Tibial artery (tissue), 4 donors: ENCODE results near the gene ABCA4.

Experiments used
- DNase-seq, 2 donors: peaks; one replicate each; pipeline ENCODE4 v3.0.0-alpha.2; 2019
- H3K27ac ChIP-seq, 2 donors: fragments of 200-600 bp; sonication (generic) in 1 of 2; 1 replicate in 1 of 2; 2 replicates in 1 of 2; pipeline ENCODE4 v1.5.1; 2018 to 2019; ENCODE audit warnings: mild to moderate bottlenecking in 1 of 2
- H3K27me3 ChIP-seq, 2 donors: fragments of 200-600 bp; sonication (generic) in 1 of 2; one replicate each; pipeline versions ENCODE4 v1.5.1 to v1.6.0; 2016 to 2019
- H3K36me3 ChIP-seq, 3 donors: fragments of 200-600 bp; sonication (generic) in 2 of 3; one replicate each; pipeline ENCODE4 v1.5.1; 2016 to 2019; ENCODE audit warnings: mild to moderate bottlenecking in 2 of 3
- H3K4me1 ChIP-seq, 4 donors: fragments of 200-600 bp; sonication (generic) in 2 of 4; 1 replicate in 3 of 4; 2 replicates in 1 of 4; pipeline ENCODE4 v1.5.1; 2016 to 2019
- H3K4me3 ChIP-seq, 2 donors: fragments of 200-600 bp; sonication (generic) in 1 of 2; 1 replicate in 1 of 2; 2 replicates in 1 of 2; pipeline ENCODE4 v1.5.1; 2018 to 2019; ENCODE audit warnings: mild to moderate bottlenecking in 2 of 2
- H3K9me3 ChIP-seq, 3 donors: fragments of 200-600 bp; sonication (generic) in 1 of 3; one replicate each; pipeline ENCODE4 v1.5.1; 2016 to 2019
- intact Hi-C: fragments of 100-400 bp; cut with DNase I; formaldehyde crosslinking; loops from one replicate; pipeline ENCODE4 v1.15.0; 2023; ENCODE audit warnings: low total_unique reads
- TF ChIP-seq, protein P1 (sequence below), 2 experiments: fragments of 200-600 bp in 1 of 2; fragments of 450-650 bp in 1 of 2; IDR thresholded peaks; one replicate each; pipeline ENCODE4 v1.5.1; 2017 to 2019; ENCODE audit warnings: antibody characterized with exemption in 2 of 2, mild to moderate bottlenecking in 1 of 2, moderate library complexity in 1 of 2

Gene ABCA4

DNA sequence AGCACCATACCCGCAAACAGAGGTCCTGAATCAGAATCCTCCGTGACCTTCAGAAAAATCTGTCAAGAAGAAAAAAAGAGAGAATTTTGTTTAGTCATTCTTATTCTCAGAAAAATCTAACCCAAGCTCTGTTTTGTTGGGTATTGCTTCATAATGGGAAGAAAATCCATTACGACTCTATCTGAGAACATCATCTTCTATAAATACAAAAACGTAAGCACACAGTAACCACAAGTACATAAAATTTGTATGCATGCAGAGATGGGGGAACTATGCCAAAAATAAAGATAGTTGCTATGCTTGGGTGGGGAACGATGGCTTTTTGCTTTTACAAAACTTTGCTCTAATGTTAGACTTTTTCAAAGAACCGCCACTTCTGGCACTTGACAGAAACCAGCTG is 84.2 kb downstream of the ABCA4 start:
- intact Hi-C loops, result no loop called here
- H3K4me3 ChIP-seq, result no peak overlapping the region
- H3K9me3 ChIP-seq, result no peaks in the 10 kb centered on the region
- no peak overlapping the region for H3K27ac ChIP-seq
- TF ChIP-seq, protein P1, sequence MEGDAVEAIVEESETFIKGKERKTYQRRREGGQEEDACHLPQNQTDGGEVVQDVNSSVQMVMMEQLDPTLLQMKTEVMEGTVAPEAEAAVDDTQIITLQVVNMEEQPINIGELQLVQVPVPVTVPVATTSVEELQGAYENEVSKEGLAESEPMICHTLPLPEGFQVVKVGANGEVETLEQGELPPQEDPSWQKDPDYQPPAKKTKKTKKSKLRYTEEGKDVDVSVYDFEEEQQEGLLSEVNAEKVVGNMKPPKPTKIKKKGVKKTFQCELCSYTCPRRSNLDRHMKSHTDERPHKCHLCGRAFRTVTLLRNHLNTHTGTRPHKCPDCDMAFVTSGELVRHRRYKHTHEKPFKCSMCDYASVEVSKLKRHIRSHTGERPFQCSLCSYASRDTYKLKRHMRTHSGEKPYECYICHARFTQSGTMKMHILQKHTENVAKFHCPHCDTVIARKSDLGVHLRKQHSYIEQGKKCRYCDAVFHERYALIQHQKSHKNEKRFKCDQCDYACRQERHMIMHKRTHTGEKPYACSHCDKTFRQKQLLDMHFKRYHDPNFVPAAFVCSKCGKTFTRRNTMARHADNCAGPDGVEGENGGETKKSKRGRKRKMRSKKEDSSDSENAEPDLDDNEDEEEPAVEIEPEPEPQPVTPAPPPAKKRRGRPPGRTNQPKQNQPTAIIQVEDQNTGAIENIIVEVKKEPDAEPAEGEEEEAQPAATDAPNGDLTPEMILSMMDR (IDR thresholded peaks at IDR 0.05), result no peak
- no peak for DNase-seq
- no peaks in the 10 kb centered on the region for H3K27me3 ChIP-seq
- peaks cover 0 to 9% (median 4%) of the 10 kb centered on the region in 4 donors for H3K4me1 ChIP-seq
- H3K36me3 ChIP-seq, result no peaks in the 10 kb centered on the region

DNA sequence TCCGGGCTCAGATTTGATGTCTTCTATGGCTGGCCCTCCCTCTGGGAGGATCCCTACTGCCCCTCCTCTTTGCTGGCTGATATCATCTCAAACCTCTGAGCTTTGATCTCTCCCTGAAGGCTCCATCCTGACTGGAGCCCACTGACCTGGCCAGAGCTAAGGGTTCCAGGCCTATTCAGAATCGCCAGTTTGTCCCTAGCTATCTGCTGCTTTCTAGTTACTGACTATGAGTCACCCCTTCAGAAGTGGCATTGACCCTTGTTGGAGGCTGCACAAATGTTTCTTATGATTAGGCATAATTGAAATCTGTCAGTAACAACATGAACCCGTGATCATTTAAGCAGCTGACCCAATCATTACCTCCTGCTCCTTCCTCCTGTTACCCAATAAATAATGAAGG is 87.1 kb downstream of the ABCA4 start:
- no peak for DNase-seq
- intact Hi-C loops, result no loop called here
- H3K36me3 ChIP-seq, result no peaks in the 10 kb centered on the region
- no peaks in the 10 kb centered on the region for H3K4me1 ChIP-seq
- H3K27ac ChIP-seq, result no peak overlapping the region
- TF ChIP-seq, protein P1 (IDR thresholded peaks at IDR 0.05), result no peak
- H3K4me3 ChIP-seq, result no peak overlapping the region
- no peaks in the 10 kb centered on the region for H3K9me3 ChIP-seq
- H3K27me3 ChIP-seq, result no peaks in the 10 kb centered on the region

DNA sequence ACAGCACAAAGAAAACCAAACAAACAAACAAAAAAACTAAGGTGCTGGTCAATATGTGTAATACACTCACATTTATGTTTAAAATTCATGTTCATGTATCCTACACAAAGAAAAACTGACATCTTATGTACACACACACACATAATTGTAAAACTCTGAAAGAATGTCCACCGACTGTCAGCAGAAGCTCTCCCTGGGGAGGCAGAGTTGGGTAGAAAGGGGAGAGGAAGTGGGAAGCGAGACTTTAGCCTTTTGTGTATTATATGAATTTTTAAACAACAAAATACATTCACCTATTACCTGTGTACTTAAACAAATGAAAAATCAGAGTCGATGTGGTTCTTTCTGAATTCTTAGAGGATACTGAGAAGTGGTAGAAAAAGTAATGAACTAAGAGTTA is 88.3 kb downstream of the ABCA4 start:
- intact Hi-C loops, result no loop called here
- no peaks in the 10 kb centered on the region for H3K9me3 ChIP-seq
- no peaks in the 10 kb centered on the region for H3K27me3 ChIP-seq
- H3K36me3 ChIP-seq, result no peaks in the 10 kb centered on the region
- no peaks in the 10 kb centered on the region for H3K4me1 ChIP-seq
- no peak overlapping the region for H3K4me3 ChIP-seq
- no peak for DNase-seq
- TF ChIP-seq, protein P1 (IDR thresholded peaks at IDR 0.05), result no peak
- no peak overlapping the region for H3K27ac ChIP-seq

DNA sequence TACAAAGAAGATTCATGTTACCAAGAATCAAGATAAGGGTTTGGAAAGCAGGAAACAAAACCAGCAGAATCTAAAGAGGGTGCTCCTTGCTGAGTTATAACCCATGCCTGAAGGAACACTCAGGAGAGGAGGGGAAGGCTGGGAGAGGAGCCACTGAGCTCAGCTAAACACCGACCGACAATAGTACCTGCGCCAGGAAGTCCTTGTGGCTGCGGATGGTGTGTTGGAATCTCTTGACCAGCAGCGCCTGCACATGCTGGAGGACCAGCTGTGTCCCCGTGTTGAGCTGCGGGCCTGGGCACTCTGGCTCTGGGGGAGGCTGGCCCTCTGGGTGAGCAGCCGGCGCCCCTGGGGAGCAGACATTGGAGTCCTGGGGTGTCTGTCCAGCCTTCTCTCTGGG is 89.4 kb downstream of the ABCA4 start:
- Histone ChIP-seq H3K27ac (no peak overlapping the region), H3K27me3 (no peaks in the 10 kb centered on the region), H3K9me3 (no peaks in the 10 kb centered on the region), H3K4me3 (no peak overlapping the region), H3K4me1 (no peaks in the 10 kb centered on the region), H3K36me3 (no peaks in the 10 kb centered on the region)
- TF ChIP-seq, protein P1 (IDR thresholded peaks at IDR 0.05), result no peak
- intact Hi-C loops, result no loop called here
- DNase-seq, result no peak

DNA sequence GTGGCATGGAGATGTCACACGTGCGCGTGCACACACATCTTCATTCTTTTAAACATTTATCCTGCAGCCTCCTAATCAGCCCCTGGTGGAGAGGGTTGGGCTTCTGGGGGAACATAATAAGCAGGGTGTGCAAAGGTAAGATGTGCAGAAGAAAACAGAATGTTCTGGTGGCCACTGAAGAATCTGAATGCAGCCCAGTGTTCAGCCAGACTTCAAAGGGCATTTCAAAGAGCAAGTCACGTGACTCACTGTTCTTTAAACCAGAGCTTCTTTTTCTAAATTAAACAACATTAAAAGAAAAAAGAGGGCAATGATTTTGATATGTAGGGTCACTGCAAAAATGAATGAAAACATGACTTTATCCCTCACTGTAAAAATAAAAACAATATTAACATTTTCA is 89.8 kb downstream of the ABCA4 start:
- H3K4me1 ChIP-seq, result no peaks in the 10 kb centered on the region
- no peaks in the 10 kb centered on the region for H3K9me3 ChIP-seq
- DNase-seq, result no peak
- H3K4me3 ChIP-seq, result no peak overlapping the region
- no peaks in the 10 kb centered on the region for H3K27me3 ChIP-seq
- TF ChIP-seq, protein P1 (IDR thresholded peaks at IDR 0.05), result no peak
- intact Hi-C loops, result no loop called here
- H3K36me3 ChIP-seq, result no peaks in the 10 kb centered on the region
- no peak overlapping the region for H3K27ac ChIP-seq
